HG03025 (cell line): ENCODE data around the gene SFSWAP.
"Not testable (repeated sequence)": the region's sequence is repeated elsewhere in the genome, so short reads cannot be mapped to it uniquely, and the experiment has no call there.

Experiments used
- ATAC-seq: cut with Tn5 transposase; IDR thresholded peaks from one replicate; pipeline ENCODE4 v1.9.1; 2021; ENCODE audit warnings: mild to moderate bottlenecking, moderate library complexity; ENCODE audit not compliant: unreplicated experiment, low FRiP score

Gene SFSWAP

DNA sequence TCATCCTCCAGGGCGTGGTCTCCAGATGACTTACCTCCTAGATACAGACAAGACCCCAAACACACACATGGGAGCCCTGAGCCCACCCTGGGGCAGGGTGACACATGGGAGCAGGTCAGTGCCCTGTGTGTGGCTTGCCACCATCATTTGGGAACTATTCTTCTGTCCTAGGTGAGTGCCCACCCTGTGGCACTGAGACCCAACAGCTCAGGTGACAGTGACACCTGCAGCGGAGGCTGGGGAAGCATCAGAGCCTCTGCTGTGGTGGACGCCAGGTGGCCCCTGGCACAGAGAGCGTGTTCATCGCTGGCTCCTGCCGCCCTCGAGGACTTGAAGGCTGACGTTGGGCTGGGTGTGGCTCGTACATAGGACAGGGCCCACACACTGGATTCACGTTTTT lies 23.0 kb downstream of the SFSWAP start:
- no peak for ATAC-seq

DNA sequence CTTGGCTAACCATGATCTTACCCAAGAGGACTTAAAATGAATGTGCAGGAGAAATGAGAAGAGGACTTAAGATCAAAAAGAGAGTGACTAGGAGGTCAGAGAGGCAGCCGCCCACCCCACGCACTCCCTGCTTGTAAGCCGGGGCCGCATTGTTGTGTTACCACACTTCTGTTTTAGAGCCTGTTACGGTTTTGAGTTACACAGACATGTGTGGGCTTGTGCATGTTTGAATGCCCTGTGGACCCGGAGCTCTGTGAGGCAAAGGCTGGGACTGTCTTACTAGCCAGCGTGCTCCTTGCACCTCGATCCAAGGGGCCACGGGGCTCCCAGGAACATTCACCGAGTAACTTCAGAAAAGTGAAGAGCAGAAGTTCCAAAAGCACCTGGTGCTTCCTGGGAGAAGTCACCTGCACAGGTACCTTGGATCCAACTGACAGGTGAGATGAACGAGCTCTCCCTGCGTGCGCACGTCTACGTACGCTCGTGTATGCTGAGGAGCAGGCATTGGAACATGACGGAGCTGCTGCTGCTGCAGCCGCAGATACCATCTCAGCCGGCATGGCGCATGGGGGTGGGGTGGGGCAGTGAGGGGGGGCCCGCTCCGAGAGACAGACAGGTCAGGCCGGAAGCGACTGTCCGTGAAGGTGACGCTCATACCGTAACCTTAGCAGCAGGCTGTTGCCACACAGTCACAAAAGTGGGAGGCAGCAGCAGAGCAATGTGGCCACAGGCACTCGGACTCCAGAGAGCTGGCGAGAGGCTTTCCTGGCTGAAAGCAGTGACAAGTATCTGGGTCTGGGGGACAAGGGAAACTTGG lies 23.7 kb downstream of the SFSWAP start:
- ATAC-seq, result no peak

DNA sequence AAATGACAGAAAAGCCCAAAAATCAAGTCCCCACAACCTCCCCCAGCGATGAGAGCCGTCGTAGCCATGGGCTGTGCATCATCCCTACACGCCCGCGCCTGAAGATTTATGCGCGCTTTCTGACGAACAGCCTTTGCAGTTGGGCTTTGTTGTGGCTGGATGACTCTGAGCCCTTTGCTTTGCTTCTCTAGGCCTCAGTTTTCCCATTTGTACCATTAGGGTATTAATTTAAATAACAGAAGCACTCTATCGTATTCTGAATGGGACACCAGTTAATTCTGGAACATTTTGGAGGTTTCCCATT lies 24.2 kb downstream of the SFSWAP start:
- no peak for ATAC-seq

DNA sequence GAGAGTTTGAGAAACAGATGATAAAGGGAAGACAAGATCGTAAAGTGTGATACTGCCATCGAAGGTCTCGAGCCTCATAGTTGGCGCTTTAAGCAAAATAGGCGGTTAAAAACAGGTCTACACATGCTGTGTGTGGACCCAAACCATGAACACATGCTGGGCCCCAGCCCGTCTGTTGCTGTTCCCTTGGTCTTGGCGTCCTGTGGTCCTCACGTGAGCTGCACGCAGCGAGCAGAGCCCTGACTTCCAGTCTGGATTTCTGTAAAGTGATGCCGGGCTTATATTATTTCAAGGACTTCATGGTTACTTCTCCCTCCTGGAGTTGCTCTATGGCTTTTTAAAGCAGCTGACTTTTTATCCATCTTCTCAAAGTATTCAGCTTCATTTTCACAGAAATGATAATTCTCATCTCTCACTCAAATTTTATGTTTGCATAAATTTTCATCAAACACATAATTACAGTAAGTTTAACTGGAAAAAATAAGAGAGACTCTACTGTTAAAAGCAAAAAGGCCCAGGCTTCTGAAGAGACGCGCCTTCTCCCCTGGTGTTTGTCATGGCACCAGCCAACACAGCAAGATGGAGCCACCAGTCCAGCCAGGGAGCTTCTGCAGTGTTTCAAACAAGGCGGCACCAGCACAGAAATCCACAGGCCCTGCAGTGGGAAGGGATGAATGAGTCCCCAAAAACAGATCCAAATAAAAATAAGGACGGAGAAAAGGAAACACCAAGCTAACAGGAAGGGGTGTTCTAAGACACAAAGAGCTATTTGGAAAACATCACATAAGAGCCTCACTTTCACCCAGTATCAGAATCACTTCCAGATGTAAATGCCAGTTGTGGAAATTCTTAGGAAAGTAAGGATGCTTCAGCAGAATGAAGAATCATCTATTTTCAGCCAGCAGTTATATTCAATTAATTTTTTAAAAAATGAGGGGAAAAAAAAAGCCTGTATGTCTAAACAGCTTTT lies 24.9 kb downstream of the SFSWAP start:
- ATAC-seq, result no peak

DNA sequence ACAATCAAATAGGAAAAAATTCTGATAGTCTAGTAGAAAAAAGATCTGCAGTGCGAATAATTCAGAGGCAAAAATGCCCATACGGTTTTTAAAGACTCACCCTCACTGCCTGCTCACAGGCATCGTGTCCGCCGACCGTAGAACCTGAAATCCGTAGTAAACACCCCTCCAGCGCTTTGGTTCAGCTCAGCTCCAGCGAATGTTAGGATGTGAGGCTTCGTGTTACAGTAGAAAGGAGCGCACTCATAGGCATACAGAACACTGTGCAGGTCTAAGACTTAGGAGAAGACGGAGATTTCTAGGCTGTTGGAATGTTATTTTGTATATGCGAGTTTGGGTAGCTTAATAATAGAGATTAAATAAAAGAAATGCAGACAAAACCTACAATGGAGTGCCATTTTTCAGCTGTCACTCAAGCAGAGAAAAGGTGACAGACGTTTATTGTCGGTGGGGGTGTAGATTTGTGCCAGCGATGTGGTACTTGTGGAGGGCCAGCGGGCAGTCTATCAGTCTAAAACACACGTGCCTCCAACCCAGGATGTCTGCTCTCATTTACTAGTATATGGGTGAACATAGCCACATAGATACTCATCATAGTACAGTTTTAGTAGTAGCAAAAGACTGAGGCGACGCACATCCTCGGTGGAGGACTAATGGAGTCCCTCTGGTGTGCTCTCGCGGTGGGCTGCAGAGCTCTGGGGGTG lies 25.7 kb downstream of the SFSWAP start:
- no peak for ATAC-seq

DNA sequence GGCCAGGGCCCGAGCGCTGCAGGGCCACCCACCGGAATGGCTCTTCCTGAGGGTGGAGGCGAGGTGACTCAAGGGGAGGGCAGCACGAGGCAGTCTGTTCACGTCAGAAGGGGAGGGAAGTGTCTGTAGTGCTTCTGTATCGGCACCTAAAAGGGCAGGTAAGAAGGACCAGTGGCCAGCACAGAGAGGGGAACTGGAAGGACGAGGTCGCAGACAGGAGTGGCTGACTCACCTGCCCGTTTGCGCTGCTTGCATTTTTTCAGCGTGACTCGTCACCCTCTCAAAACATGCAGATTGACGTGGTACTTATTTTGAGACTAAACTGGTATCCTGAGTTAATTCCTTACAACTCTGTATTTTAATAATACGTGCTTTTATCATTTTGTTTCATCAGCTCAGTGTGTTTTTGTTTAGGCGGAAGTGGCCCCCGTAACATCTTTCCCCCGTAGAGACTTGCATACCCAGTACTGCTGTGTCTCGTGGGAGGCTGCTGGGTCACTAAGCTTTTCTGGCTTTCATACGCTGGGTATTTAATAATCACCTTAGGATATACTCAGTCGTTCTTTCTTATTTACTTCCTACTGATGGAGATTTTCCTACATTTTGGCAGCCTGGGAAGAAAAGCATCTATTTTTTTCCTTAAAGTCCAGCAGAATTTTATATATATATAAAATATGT lies 26.4 kb downstream of the SFSWAP start:
- no peak for ATAC-seq

DNA sequence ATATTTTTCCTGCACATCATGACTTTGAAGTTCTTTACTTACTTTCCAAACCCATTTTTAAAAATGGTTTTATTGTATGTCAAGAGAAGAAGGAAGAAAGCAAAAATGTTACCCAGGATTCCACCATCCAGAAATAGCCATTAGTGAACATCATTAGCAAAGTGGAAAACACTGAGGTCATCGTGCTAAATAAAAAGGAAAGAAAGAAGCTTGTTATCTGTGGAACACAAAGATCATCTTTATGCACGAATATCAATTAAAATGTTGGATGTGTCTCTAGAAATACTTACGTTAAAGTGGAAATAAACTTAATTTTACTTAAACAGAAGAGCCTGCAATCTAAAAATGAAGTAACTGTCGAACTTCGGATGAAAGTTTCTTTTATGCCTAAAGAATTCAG lies 27.3 kb downstream of the SFSWAP start:
- ATAC-seq, result no peak

DNA sequence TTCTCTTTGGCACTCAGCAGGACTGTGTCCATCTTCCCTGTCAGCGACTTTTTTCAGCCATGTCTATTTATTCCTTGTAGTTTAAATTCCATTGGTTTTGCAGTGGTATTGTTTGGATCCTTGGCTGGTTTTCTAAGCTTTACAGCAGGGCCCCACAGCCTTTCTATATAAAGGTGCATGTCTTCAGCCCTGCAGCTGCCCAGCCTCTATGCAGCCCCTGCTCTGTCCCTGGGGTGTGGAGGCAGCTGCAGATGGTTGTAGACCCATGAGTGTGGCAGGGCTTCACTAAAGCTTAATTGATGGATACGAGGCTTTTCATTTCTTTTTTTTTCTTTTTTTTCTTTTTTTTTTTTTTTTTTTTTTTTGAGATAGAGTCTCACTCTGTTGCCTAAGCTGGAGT lies 29.7 kb downstream of the SFSWAP start:
- ATAC-seq, result no peak

DNA sequence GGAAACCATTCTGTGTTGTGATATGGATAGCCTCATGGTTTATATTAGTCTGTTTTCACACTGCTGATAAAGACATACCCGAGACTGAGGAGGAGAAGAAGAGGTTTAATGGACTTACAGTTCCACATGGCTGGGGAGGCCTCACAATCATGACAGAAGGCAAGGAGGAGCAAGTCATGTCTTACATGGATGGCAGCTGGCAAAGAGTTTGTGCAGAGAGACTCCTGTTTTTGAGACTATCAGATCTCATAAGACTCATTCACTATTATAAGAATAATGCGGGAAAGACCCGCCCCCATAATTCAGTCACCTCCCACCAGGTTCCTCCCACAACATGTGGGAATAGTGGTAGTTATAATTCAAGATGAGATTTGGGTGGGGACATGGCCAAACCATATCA lies 31.9 kb downstream of the SFSWAP start:
- not testable (repeated sequence) for ATAC-seq

DNA sequence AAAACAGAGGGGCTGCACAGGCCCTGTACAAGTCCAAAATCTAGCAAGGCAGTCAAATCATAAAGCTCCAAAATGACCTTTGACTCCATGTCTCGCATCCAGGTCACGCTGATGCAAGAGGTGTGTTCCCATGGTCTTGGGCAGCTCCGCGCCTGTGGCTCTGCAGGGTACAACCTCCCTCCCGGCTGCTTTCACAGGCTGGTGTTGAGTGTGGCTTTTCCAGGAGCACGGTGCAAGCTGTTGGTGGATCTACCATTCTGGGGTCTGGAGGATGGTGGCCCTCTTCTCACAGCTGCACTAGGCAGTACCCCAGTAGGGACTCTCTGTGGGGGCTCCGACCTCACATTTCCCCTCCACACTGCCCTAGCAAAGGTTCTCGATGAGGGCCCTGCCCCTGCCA lies 32.5 kb downstream of the SFSWAP start:
- not testable (repeated sequence) for ATAC-seq

DNA sequence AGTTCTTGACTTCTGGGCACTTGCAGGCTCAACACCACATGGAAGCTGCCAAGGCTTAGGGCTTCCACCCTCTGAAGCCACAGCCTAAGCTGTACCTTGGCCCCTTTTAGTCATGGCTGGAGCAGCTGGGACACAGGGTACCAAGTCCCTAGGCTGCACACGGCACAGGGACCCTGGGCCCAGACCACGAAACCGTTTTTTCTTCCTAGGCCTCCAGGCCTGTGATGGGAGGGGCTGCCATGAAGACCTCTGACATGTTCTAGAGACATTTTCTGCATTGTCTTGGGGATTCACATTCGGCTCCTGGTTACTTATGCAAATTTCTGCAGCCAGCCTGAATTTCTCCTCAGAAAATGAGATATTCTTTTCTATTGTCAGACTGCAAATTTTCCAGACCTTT lies 33.0 kb downstream of the SFSWAP start:
- not testable (repeated sequence) for ATAC-seq

DNA sequence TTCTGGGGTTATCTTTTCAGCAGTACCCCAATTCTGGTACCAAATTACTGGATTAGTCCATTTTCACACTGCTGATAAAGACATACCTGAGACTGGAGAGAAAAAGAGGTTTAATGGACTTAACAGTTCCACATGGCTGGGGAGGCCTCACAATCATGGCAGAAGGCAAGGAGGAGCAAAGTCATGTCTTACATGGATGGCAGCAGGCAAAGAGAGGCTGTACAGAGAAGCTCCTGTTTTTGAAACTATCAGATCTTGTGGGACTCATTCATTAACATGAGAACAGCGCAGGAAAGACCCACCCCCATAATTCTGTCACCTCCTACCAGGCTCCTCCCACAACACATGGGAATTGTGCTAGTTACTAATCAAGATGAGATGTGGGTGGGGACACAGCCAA lies 33.8 kb downstream of the SFSWAP start:
- not testable (repeated sequence) for ATAC-seq

DNA sequence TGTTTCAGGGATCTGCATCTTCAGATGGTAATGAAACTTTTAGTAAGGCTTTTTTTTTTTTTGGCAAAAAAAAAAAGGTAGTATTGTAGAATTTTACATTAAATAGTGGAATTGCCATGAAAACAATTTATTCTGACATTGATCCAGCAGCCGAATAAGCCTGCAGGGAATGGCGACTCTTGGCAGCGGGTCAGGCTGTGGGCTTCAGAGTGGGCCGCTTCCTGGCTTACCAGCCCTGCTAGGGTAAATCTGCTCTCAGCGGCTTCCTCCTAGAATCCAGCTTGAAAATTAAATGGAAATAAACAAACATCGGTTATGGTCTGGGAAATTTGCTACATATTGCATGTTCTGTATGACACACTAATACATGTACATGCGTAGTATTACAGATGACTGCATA lies 34.8 kb downstream of the SFSWAP start:
- ATAC-seq, result no peak

DNA sequence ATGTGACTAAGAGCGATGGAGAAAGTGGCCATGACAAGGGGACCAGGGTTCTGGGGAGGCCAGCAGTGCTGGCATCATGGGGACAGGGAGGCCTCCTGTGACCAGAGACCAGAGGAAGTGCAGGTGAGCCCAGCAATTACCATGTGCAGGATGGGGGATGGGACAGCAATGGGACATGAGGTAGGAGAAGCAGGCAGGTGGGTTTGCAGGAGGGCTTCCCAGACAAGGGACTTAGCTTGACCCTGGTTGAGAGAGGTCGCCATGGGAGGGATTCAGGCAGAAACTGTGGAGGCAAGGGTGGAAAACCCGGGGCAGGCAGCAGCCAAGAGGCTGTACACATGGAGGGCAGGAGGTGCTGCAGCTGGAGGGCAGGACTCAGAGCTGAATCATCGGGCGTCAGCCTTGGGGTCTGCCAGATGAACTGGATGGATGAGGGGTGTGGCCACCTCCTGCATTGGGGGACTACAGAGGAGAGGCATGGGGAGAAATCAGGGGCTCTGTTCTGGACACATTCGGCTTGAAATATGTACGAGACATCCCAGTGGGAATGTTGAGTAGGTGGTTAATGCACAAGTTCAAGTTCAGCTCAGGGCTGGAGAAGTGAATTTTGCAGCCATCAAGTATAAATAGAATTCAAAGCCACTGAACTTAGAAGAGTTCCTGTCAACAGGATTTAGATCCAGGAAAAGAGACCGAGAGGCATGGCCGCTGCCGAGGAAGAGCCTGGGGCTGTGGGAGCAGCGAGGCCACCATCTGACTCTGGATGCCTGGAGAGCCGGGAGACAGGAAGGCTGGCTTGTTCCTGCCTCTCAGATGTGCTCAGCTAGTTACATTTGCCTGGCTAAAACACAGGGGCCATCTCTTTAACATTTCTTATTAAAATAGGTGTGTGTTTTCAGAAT lies 36.6 kb downstream of the SFSWAP start:
- ATAC-seq, result no peak

DNA sequence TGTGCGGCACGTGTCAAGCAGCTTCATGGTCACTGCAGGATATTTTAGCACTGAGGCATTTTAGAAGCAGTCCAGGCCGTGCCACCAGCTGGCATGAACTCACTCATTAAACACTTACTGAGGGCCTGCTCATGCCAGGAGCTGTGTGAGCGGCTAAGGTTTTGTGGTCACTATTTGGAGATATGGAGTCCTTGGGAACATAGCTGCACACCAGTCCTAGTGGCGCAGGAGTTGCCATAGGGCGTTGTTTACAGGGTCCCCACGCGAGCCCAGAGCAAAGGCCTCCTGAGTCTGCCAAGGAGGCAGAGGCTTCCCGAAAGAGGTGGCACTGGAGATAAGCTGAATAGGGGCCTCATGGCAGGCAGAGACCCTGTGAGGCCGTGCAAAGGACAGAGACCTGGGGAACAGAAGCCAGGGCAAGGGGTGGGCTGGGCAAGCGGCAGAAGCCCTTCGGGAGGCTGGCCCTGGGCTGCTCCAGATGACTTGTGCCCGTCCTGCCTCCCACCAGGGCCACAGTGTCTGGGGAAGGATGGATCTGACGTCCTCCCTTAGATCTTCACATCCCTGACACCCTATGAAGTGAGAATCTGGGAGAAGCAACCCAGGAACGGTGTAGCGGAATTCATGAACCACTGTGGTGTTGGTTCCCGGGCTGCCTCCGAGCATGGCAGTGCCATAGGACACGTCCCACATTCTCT lies 38.9 kb downstream of the SFSWAP start:
- ATAC-seq, result no peak

DNA sequence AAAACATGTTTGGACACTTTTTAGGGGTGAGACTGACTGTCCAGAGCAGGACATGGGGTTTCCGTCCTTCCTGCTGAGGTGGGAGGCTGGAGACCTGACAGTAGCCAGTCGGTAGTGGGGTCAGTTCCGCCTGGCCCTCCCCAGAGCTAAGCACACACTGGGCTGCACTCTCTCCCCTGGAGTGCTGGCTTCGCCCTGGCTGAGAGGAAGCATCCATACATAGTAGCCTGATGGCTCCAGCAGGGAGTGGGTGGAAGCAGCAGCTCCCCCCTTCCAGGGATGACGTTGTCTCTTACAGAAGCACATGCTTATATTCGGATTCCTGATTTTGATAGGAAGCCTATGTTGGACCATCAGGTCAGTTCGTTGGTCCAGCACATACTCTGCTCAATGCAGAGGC lies 40.4 kb downstream of the SFSWAP start:
- no peak for ATAC-seq

DNA sequence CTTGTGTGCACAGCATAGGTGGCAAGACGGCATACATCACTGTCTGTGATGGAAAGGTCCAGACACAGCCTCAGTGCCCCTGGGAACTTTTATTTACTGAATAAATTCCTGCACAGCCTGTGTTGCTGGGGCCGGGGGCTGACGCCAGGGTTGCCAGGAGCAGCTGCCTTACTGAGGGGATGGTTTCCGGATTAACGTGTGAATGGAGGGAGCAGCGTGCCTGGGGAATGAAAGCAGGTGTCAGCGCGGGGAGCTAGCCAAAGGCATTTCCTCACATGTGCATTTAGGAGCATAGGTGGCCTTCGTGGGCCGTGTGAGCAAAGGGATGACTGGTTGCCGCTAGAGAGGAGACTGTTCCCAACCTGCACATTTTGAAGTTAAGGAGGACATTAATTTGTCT lies 41.6 kb downstream of the SFSWAP start:
- ATAC-seq, result no peak

DNA sequence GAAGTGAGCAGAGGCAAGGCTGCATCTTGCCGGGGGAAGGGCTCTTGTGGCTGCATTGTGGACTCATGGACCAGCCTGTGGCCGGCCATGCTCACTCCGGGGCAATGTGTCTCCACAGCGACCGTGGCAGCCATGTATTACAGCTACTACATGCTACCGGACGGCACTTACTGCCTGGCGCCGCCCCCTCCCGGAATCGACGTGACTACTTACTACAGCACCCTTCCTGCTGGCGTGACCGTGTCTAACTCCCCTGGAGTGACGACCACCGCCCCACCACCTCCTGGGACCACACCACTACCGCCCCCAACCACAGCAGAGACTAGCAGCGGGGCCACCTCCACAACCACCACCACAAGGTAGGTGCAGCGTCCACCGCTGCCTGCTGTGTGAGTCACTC lies 42.1 kb downstream of the SFSWAP start:
- no peak for ATAC-seq

DNA sequence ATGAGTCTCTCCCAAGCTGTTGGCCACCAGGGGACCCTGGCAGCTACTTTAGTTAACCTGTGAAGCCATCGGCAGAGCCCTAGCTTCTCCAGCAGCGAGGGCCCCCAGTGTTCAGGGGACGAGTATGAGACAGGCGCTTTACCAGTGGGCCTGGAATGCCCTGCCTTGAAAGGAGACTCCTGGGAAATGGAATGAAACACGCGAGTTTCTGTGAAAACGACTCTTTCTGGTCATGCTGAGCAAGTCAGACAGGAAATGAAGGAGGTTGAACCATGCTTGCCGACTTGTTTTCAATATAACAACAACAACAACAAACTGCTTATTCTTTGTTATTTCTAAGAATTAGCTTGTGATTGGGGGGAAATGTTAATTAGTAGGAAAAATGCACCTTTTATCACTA lies 42.9 kb downstream of the SFSWAP start:
- no peak for ATAC-seq
